ENCODE results near the gene PKD1L1. TPM values are rescaled to one million over a fixed set of nuclear protein-coding genes. Genes with fewer than 3 reads are reported as not detected.

Gene PKD1L1
- total RNA-seq, 1 experiment from 2014 or later, result not detected

DNA sequence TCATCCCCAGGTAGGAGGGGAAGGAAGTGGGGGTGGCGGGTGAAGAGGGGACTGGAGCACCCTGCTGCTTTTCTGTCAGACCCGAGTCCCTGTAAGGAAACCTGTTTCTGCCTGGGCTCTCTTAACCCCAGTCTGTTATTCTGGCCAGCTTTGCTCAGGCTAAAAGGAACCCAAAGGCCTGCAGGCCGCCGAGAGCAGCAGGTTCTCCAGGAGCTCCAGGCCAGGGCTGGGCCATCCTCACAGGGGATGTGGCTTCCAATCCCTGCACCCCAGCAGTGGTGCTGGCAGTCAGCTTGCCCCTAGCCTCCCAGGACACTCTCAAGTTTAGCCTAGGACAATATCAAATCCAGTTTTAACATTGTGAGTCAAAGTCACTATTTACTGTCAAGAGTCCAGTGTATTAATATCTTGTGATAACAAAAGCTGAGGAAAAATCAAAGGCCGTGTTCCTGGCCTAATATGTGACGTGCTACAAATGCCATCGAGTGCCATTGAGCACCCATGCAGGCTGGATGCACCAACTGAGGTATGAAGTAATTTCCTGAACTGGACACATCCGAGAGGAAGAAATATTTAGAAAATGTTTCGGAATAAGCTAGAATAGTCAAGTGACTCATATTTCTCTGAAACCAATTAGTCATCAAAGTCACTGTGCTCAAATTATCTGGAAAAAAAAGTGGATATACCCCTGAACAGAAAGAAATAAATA lies 7.0 kb downstream of the PKD1L1 start:
- no peaks in the 10 kb centered on the region for H3K27me3 Mint-ChIP-seq (ENCODE audit: insufficient read depth, unreplicated experiment)
- CTCF ChIA-PET, result interaction anchor here (0.6 to 2.6 kb wide), 7 partner anchors 162 to 714 kb away, joined by 3 to 14 read pairs (median 4); no protein-coding TSS in a partner anchor
- peak; percentile 75 for DNase-seq (ENCODE audit: unreplicated experiment)
- POLR2A ChIA-PET, result no interaction called here
- no peak for TF ChIP-seq CTCF (IDR thresholded peaks at IDR 0.05; ENCODE audit: unreplicated experiment)
- H3K4me1 Mint-ChIP-seq (ENCODE audit: insufficient read depth, unreplicated experiment), result peaks cover 11% of the 10 kb centered on the region
- no TSS peak for BruUV-seq (replicated peaks)
- H3K36me3 Mint-ChIP-seq (ENCODE audit: insufficient read depth, unreplicated experiment), result no peaks in the 10 kb centered on the region
- H3K9me3 Mint-ChIP-seq (ENCODE audit: unreplicated experiment), result no peaks in the 10 kb centered on the region
- no peak overlapping the region for H3K27ac Mint-ChIP-seq (ENCODE audit: low read depth, unreplicated experiment)
- no peak overlapping the region for H3K4me3 Mint-ChIP-seq (ENCODE audit: unreplicated experiment)
- intact Hi-C loops (cut with micrococcal nuclease), result loop anchor here (10.0 kb wide), 3 partner anchors 354 to 1914 kb away; no protein-coding TSS in a partner anchor

- H3K9me3 Mint-ChIP-seq (ENCODE audit: unreplicated experiment), result no peaks in the 10 kb centered on the region
- no peak overlapping the region for H3K4me3 Mint-ChIP-seq (ENCODE audit: unreplicated experiment)
- CTCF ChIA-PET, result interaction anchor here (0.6 to 2.7 kb wide), 8 partner anchors 9 to 675 kb away, joined by 3 to 14 read pairs (median 6); no protein-coding TSS in a partner anchor
- no peak overlapping the region for H3K27ac Mint-ChIP-seq (ENCODE audit: low read depth, unreplicated experiment)
- H3K36me3 Mint-ChIP-seq (ENCODE audit: insufficient read depth, unreplicated experiment), result no peaks in the 10 kb centered on the region
- POLR2A ChIA-PET, result no interaction called here
- BruUV-seq (replicated peaks), result no TSS peak
- no peaks in the 10 kb centered on the region for H3K27me3 Mint-ChIP-seq (ENCODE audit: insufficient read depth, unreplicated experiment)
- intact Hi-C loops (cut with micrococcal nuclease), result loop anchor here (10.0 kb wide), 3 partner anchors 354 to 1914 kb away; no protein-coding TSS in a partner anchor
- DNase-seq (ENCODE audit: unreplicated experiment), result no peak
- no peak for TF ChIP-seq CTCF (IDR thresholded peaks at IDR 0.05; ENCODE audit: unreplicated experiment)
- H3K4me1 Mint-ChIP-seq (ENCODE audit: insufficient read depth, unreplicated experiment), result peaks cover 11% of the 10 kb centered on the region
Observed at GRCh38 chr7:47940088-47941013, 7.9 kb downstream of the PKD1L1 start.

DNA sequence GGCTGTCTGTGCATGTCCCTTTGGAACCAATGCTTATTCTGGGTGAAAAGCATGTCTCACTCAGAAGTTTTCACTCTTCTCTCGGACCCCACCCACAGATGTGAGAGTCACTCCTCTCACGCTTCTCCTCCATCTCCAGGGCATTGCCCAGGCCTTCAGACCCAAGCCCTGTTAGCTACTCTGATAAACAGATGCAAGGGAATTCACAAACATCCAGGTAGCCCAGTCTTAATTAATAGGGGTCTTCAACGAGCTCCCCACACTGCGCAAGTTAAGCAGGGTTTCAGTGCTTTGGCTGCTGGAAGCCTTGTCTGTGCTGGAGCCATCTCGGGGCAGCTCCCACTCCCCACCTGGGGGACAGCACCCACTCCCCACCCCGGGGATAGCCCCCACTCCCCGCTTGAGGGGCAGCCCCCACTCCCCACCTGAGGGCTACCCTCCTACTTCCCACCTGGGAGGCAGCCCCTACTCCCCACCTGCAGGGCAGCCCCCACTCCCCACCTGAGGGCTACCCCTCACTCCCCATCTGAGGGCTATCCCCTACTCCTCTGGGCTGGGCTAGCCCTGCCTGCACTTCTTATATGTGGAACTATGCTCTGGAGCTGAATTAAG lies 8.7 kb downstream of the PKD1L1 start:
- H3K4me1 Mint-ChIP-seq (ENCODE audit: insufficient read depth, unreplicated experiment), result peaks cover 11% of the 10 kb centered on the region
- no TSS peak for BruUV-seq (replicated peaks)
- no peaks in the 10 kb centered on the region for H3K36me3 Mint-ChIP-seq (ENCODE audit: insufficient read depth, unreplicated experiment)
- POLR2A ChIA-PET, result no interaction called here
- intact Hi-C loops (cut with micrococcal nuclease), result loop anchor here (2.0 to 10.0 kb wide), 4 partner anchors 355 to 1915 kb away; no protein-coding TSS in a partner anchor
- no peak for TF ChIP-seq CTCF (IDR thresholded peaks at IDR 0.05; ENCODE audit: unreplicated experiment)
- CTCF ChIA-PET, result interaction anchor here (0.6 to 2.7 kb wide), 4 partner anchors 14 to 673 kb away, joined by 3 to 13 read pairs (median 6); no protein-coding TSS in a partner anchor
- H3K27me3 Mint-ChIP-seq (ENCODE audit: insufficient read depth, unreplicated experiment), result no peaks in the 10 kb centered on the region
- DNase-seq (ENCODE audit: unreplicated experiment), result no peak
- H3K9me3 Mint-ChIP-seq (ENCODE audit: unreplicated experiment), result no peaks in the 10 kb centered on the region
- H3K4me3 Mint-ChIP-seq (ENCODE audit: unreplicated experiment), result no peak overlapping the region
- no peak overlapping the region for H3K27ac Mint-ChIP-seq (ENCODE audit: low read depth, unreplicated experiment)

All from MCF 10A (cell line).